ENCODE measurements around the gene TNFRSF1B. TPM values are rescaled to one million over a fixed set of nuclear protein-coding genes. Genes with fewer than 3 reads are reported as not detected.

Gene TNFRSF1B
- total RNA-seq, 1 experiment from 2014 or later, result 0.61 TPM

DNA sequence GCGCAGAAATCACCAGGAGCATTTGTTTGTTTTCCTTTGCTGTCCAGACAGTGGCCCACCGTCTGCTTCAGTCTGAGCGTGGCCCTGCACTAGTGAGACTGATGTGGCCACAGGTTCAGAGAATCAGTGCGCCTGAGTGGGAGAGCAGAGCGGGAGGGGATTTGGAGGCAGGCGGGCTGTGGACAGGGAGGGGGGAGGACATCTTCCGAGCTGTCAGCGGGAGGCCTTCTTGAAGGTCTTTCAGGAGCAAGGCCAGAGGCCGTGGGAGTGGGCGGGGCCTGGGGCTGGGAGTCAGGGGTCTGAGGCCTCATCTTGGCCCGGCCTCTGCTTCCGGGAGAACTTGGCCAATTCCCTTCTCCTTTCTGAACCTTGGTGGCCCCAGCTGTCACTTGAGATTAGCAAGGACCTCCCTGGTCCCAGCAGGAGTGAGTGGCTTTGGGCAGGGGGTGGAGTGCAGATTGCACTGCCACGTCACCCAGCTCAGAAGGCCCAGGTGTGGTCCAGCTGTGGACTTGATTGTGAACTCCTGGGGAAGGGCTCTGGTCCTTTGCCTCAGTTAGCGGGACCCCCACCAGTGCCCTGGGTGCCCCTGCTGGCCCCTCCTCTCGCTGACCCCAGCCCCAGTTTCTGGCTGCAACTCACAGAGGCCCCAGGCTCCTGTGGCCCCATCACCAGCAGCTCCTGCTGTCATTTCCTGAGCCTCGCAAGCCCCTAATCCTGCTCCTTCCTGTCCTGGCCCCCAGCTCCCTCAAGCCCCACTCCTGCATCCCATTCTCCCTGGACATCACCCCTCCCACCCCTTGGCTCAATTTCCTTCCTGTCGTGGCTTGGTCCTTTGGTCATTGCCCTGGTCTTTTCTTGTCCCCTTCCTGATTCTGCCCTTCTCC, 8.4 kb downstream of the TNFRSF1B start:
- no peaks in the 10 kb centered on the region for H3K36me3 ChIP-seq (ENCODE audit: control insufficient read depth in 1 of 2, insufficient read depth in 2 of 2, low read length in 2 of 2)
- DNase-seq (ENCODE audit: low read depth, low spot score) (no peak), ATAC-seq (no peak)
- H2AFZ ChIP-seq (ENCODE audit: low read depth, low read length, poor library complexity, severe bottlenecking), result no peak overlapping the region
- CTCF ChIA-PET, result no interaction called here
- TF ChIP-seq YY1 (IDR thresholded peaks at IDR 0.05; ENCODE audit: extremely low read depth, insufficient replicate concordance, low read depth, low read length), result no peak
- no peak for TF ChIP-seq CEBPB (IDR thresholded peaks at IDR 0.05; ENCODE audit: low read depth)
- POLR2A ChIA-PET, result interaction anchor here (0.5 to 0.6 kb wide), 2 partner anchors 16 to 42 kb away, joined by 3 to 4 read pairs; no protein-coding TSS in a partner anchor
- H3K27ac ChIP-seq (ENCODE audit: low read depth, low read length), result no peak overlapping the region
- no TSS peak for BruUV-seq (replicated peaks)
- H3K79me2 ChIP-seq (ENCODE audit: insufficient read depth, low read length), result no peaks in the 10 kb centered on the region
- H3K9ac ChIP-seq (ENCODE audit: low read length), result no peak overlapping the region
- H4K20me1 ChIP-seq (ENCODE audit: insufficient read depth), result no peaks in the 10 kb centered on the region
- no peak overlapping the region for H3K4me2 ChIP-seq (ENCODE audit: low read length)
- no peaks in the 10 kb centered on the region for H3K9me3 ChIP-seq (ENCODE audit: control insufficient read depth in 1 of 2, insufficient read depth in 1 of 2, low read depth in 1 of 2, low read length in 2 of 2)
- H3K27me3 ChIP-seq (ENCODE audit: insufficient read depth, low read length), result no peaks in the 10 kb centered on the region
- RAD21 ChIA-PET (ENCODE audit: low non-redundant PET in 1 of 2, low total read pairs in 2 of 2, uncharacterized antibody in 2 of 2, unreplicated experiment in 2 of 2), result no interaction called here
- H3K4me1 ChIP-seq (ENCODE audit: control insufficient read depth in 1 of 2, insufficient read depth in 2 of 2, low read length in 2 of 2), result peaks cover 24 to 28% of the 10 kb centered on the region in 2 experiments
- intact Hi-C loops (cut with micrococcal nuclease), result no loop called here
- no peaks in the 10 kb centered on the region for H3K9me2 ChIP-seq (ENCODE audit: insufficient read depth)
- no peak overlapping the region for H3K4me3 ChIP-seq (replicated peaks in 1 of 2; ENCODE audit: low read depth in 1 of 2, low read length in 2 of 2)

GRCh38 chr1:12176298-12177118, 9.7 kb downstream of the TNFRSF1B start:
- no peak for DNase-seq (ENCODE audit: low read depth, low spot score)
- H3K9me2 ChIP-seq (ENCODE audit: insufficient read depth), result no peaks in the 10 kb centered on the region
- H3K9me3 ChIP-seq (ENCODE audit: control insufficient read depth in 1 of 2, insufficient read depth in 1 of 2, low read depth in 1 of 2, low read length in 2 of 2), result no peaks in the 10 kb centered on the region
- POLR2A ChIA-PET, result interaction anchor here (2.2 kb wide), 1 partner anchor 16 kb away, joined by 7 read pairs; no protein-coding TSS in a partner anchor
- no peaks in the 10 kb centered on the region for H3K79me2 ChIP-seq (ENCODE audit: insufficient read depth, low read length)
- CTCF ChIA-PET, result interaction anchor here (2.4 kb wide), 1 partner anchor 52 kb away, joined by 13 read pairs; no protein-coding TSS in a partner anchor
- H3K36me3 ChIP-seq (ENCODE audit: control insufficient read depth in 1 of 2, insufficient read depth in 2 of 2, low read length in 2 of 2), result no peaks in the 10 kb centered on the region
- H3K4me1 ChIP-seq (ENCODE audit: control insufficient read depth in 1 of 2, insufficient read depth in 2 of 2, low read length in 2 of 2), result peaks cover 24 to 28% of the 10 kb centered on the region in 2 experiments
- H3K27ac ChIP-seq (ENCODE audit: low read depth, low read length), result no peak overlapping the region
- RAD21 ChIA-PET (ENCODE audit: low non-redundant PET in 1 of 2, low total read pairs in 2 of 2, uncharacterized antibody in 2 of 2, unreplicated experiment in 2 of 2), result no interaction called here
- no peaks in the 10 kb centered on the region for H4K20me1 ChIP-seq (ENCODE audit: insufficient read depth)
- intact Hi-C loops (cut with micrococcal nuclease), result no loop called here
- BruUV-seq (replicated peaks), result no TSS peak
- H3K9ac ChIP-seq (ENCODE audit: low read length), result no peak overlapping the region
- no peak overlapping the region for H3K4me3 ChIP-seq (replicated peaks in 1 of 2; ENCODE audit: low read depth in 1 of 2, low read length in 2 of 2)
- no peaks in the 10 kb centered on the region for H3K27me3 ChIP-seq (ENCODE audit: insufficient read depth, low read length)
- no peak overlapping the region for H2AFZ ChIP-seq (ENCODE audit: low read depth, low read length, poor library complexity, severe bottlenecking)
- H3K4me2 ChIP-seq (ENCODE audit: low read length), result no peak overlapping the region
- no peak for ATAC-seq
- TF ChIP-seq CTCF (IDR thresholded peaks at IDR 0.05 in 2 of 3, conservative IDR thresholded peaks at IDR 0.05 in 1 of 3; ENCODE audit: borderline replicate concordance in 1 of 3, insufficient read depth in 1 of 3, low read depth in 2 of 3, low read length in 2 of 3) (no peak), ZFX (IDR thresholded peaks at IDR 0.05) (no peak), SRF (IDR thresholded peaks at IDR 0.05; ENCODE audit: low read depth) (no peak), FOSL1 (IDR thresholded peaks at IDR 0.05; ENCODE audit: low read depth) (no peak), POLR2A (IDR thresholded peaks at IDR 0.05; ENCODE audit: borderline replicate concordance, extremely low read depth, insufficient read depth, insufficient read length) (no peak), MAX (IDR thresholded peaks at IDR 0.05) (no peak), SP1 (IDR thresholded peaks at IDR 0.05; ENCODE audit: low read depth) (no peak), JUND (IDR thresholded peaks at IDR 0.05) (no peak), TCF7L2 (IDR thresholded peaks at IDR 0.05; ENCODE audit: borderline replicate concordance, extremely low read depth, insufficient read depth, insufficient read length) (no peak)
- TF ChIP-seq, protein P1, sequence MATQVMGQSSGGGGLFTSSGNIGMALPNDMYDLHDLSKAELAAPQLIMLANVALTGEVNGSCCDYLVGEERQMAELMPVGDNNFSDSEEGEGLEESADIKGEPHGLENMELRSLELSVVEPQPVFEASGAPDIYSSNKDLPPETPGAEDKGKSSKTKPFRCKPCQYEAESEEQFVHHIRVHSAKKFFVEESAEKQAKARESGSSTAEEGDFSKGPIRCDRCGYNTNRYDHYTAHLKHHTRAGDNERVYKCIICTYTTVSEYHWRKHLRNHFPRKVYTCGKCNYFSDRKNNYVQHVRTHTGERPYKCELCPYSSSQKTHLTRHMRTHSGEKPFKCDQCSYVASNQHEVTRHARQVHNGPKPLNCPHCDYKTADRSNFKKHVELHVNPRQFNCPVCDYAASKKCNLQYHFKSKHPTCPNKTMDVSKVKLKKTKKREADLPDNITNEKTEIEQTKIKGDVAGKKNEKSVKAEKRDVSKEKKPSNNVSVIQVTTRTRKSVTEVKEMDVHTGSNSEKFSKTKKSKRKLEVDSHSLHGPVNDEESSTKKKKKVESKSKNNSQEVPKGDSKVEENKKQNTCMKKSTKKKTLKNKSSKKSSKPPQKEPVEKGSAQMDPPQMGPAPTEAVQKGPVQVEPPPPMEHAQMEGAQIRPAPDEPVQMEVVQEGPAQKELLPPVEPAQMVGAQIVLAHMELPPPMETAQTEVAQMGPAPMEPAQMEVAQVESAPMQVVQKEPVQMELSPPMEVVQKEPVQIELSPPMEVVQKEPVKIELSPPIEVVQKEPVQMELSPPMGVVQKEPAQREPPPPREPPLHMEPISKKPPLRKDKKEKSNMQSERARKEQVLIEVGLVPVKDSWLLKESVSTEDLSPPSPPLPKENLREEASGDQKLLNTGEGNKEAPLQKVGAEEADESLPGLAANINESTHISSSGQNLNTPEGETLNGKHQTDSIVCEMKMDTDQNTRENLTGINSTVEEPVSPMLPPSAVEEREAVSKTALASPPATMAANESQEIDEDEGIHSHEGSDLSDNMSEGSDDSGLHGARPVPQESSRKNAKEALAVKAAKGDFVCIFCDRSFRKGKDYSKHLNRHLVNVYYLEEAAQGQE (IDR thresholded peaks at IDR 0.05; ENCODE audit: low read depth), result no peak
